SU-DHL-6 (cell line): Measurements from ENCODE around the gene ZNF41.

Experiments
- EZH2phosphoT487 ChIP-seq: fragments of 200-600 bp; sonication (generic), shearing (Covaris generic); conservative IDR thresholded peaks from 2 replicates; pipeline ENCODE4 v1.6.1; 2018; ENCODE audit warnings: mild to moderate bottlenecking, antibody characterized with exemption, low read length, moderate library complexity, mixed read lengths
- TF ChIP-seq, protein P1 (sequence below): fragments of 200-600 bp; sonication (generic); IDR thresholded peaks from one replicate; pipeline ENCODE4 v1.5.1; 2017; ENCODE audit warnings: antibody characterized with exemption, mild to moderate bottlenecking, low read length, moderate library complexity; ENCODE audit not compliant: insufficient read depth, poor library complexity, severe bottlenecking

DNA sequence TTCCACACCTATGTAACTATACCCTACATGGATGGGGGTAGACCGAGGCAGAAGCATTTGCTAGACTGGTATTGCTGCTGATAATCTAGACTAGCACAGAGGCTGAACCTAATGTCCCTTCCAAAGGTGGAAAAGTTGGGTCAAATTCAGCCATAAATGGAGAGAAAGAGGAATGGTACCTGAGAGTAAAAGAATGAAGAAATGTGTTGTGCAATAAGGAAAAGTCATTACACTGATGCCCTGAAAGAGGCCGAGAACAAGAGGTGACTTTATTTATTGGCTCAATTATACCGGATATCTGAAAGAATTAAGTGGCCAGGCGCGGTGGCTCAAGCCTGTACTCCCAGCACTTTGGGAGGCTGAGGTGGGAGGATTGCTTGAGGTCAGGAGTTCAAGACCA lies 52.1 kb downstream of the ZNF41 start:
- TF ChIP-seq, protein P1, sequence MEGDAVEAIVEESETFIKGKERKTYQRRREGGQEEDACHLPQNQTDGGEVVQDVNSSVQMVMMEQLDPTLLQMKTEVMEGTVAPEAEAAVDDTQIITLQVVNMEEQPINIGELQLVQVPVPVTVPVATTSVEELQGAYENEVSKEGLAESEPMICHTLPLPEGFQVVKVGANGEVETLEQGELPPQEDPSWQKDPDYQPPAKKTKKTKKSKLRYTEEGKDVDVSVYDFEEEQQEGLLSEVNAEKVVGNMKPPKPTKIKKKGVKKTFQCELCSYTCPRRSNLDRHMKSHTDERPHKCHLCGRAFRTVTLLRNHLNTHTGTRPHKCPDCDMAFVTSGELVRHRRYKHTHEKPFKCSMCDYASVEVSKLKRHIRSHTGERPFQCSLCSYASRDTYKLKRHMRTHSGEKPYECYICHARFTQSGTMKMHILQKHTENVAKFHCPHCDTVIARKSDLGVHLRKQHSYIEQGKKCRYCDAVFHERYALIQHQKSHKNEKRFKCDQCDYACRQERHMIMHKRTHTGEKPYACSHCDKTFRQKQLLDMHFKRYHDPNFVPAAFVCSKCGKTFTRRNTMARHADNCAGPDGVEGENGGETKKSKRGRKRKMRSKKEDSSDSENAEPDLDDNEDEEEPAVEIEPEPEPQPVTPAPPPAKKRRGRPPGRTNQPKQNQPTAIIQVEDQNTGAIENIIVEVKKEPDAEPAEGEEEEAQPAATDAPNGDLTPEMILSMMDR, result no peak
- no peak for TF ChIP-seq EZH2phosphoT487
